Liver (tissue), 3 donors: ENCODE data around the gene TGM5.

Experiments
- ATF3 ChIP-seq: IDR thresholded peaks from 2 replicates; pipeline ENCODE4 v1.6.1; 2016; ENCODE audit warnings: antibody characterized with exemption
- CTCF ChIP-seq: fragments of 150-350 bp; IDR thresholded peaks from 2 replicates; pipeline ENCODE4 v1.5.1; 2017; ENCODE audit warnings: improper control_type of control experiment, low read depth, low read length; ENCODE audit not compliant: missing input control
- GABPA ChIP-seq, 2 donors: IDR thresholded peaks in 1 of 2; conservative IDR thresholded peaks in 1 of 2; 2 replicates each; pipeline ENCODE4 v1.6.1; 2016; ENCODE audit warnings: antibody characterized with exemption in 2 of 2, mild to moderate bottlenecking in 1 of 2, moderate library complexity in 1 of 2
- HNF4A ChIP-seq, 2 donors: conservative IDR thresholded peaks; 2 replicates each; pipeline ENCODE4 v1.6.1; 2016; ENCODE audit warnings: antibody characterized with exemption in 2 of 2, mild to moderate bottlenecking in 2 of 2
- JUND ChIP-seq, 2 donors: IDR thresholded peaks; 2 replicates each; pipeline ENCODE4 v1.6.1; 2016; ENCODE audit warnings: antibody characterized with exemption in 2 of 2
- MAX ChIP-seq: IDR thresholded peaks from 2 replicates; pipeline ENCODE4 v1.6.1; 2016; ENCODE audit warnings: antibody characterized with exemption
- NR2F2 ChIP-seq: IDR thresholded peaks from 2 replicates; pipeline ENCODE4 v1.6.1; 2016; ENCODE audit warnings: antibody characterized with exemption
- RAD21 ChIP-seq, 2 donors: IDR thresholded peaks; 2 replicates each; pipeline ENCODE4 v1.6.1; 2016; ENCODE audit warnings: antibody characterized with exemption in 2 of 2, mild to moderate bottlenecking in 2 of 2
- REST ChIP-seq: IDR thresholded peaks from 2 replicates; pipeline ENCODE4 v1.6.1; 2016; ENCODE audit warnings: antibody characterized with exemption, mild to moderate bottlenecking
- RXRA ChIP-seq, 2 donors: IDR thresholded peaks; 2 replicates each; pipeline ENCODE4 v1.6.1; 2017 to 2018; ENCODE audit warnings: antibody characterized with exemption in 2 of 2, mild to moderate bottlenecking in 1 of 2
- SP1 ChIP-seq: IDR thresholded peaks from 2 replicates; pipeline ENCODE4 v1.6.1; 2018; ENCODE audit warnings: antibody characterized with exemption, mild to moderate bottlenecking
- TAF1 ChIP-seq: conservative IDR thresholded peaks from 2 replicates; pipeline ENCODE4 v1.6.1; 2016; ENCODE audit warnings: antibody characterized with exemption, mild to moderate bottlenecking
- ZBTB33 ChIP-seq: IDR thresholded peaks from 2 replicates; pipeline ENCODE4 v1.6.1; 2016; ENCODE audit warnings: antibody characterized with exemption
- donor health status: healthy.
- donor health status: healthy.

- no peak for TF ChIP-seq CTCF
- TF ChIP-seq SP1: no peak
- TF ChIP-seq NR2F2: no peak
- TF ChIP-seq GABPA (IDR thresholded peaks at IDR 0.05 in 1 of 2, conservative IDR thresholded peaks at IDR 0.05 in 1 of 2): no peak
- TF ChIP-seq MAX: no peak
- TF ChIP-seq ZBTB33: no peak
- no peak for TF ChIP-seq RXRA (IDR thresholded peaks at IDR 0.05)
- TF ChIP-seq ATF3: no peak
- no peak for TF ChIP-seq TAF1
- TF ChIP-seq REST: no peak
- TF ChIP-seq RAD21 (IDR thresholded peaks at IDR 0.05): no peak
- TF ChIP-seq HNF4A (conservative IDR thresholded peaks at IDR 0.05): no peak
- no peak for TF ChIP-seq JUND (IDR thresholded peaks at IDR 0.05)
Observed at GRCh38 chr15:43232289-43232874, 34.3 kb downstream of the TGM5 start.
